RPMI8226 (cell line): Measurements from ENCODE around the gene SLC12A6.
"Not testable (repeated sequence)": the region's sequence is repeated elsewhere in the genome, so short reads cannot be mapped to it uniquely, and the experiment has no call there.

Experiments used
- DNase-seq: peaks from one replicate; pipeline ENCODE4 v3.0.0-alpha.2; 2015

The SLC12A6 gene

DNA sequence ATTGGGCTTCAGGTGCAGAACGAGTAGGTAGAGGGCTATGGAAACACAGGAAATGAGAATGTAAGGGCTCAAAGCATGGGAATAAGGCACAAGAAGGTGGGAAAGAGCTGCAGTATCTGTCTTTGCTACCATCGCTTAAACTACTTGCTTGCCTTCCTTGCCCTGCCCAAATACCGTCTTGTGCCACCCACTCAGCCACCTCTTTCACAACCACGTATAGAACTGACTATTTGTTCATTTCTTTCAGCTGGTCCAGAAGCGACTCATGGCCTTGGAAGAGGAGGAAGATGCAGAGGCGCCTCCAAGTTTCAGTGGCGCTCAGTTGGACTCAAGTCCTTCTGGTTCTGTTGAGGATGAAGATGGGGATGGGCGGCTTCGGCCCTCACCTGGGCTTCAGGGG, 17.7 kb upstream of the SLC12A6 start:
- DNase-seq, result no peak

DNA sequence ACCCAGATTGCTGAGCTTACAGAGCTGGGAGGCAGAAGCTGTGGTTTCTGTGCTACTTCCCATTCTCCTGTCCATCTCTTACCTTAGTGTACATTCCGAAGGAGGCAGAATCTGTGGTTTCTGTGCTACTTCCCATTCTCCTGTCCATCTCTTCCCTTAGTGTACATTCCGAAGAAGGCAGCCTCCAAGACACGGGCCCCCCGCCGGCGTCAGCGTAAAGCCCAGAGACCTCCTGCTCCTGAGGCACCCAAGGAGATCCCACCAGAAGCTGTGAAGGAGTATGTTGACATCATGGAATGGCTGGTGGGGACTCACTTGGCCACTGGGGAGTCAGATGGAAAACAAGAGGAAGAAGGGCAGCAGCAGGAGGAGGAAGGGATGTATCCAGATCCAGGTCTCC, 16.7 kb upstream of the SLC12A6 start:
- DNase-seq, result no peak

DNA sequence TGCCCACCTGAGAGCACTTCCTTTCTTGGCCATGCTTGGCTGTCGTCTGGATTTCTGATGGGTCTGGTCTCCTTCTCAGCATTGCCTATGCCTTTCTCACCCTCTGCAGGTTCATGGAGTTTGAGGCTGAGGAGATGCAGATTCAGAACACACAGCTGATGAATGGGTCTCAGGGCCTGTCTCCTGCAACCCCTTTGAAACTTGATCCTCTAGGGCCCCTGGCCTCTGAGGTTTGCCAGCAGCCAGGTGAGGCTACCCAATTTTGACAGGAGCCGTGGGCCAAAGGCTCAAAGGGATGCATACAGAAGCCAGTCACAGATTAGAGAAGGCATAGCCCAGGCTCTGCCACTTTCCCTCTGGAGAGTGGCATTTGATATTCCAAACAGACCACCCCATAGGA, 16.0 kb upstream of the SLC12A6 start:
- no peak for DNase-seq

DNA sequence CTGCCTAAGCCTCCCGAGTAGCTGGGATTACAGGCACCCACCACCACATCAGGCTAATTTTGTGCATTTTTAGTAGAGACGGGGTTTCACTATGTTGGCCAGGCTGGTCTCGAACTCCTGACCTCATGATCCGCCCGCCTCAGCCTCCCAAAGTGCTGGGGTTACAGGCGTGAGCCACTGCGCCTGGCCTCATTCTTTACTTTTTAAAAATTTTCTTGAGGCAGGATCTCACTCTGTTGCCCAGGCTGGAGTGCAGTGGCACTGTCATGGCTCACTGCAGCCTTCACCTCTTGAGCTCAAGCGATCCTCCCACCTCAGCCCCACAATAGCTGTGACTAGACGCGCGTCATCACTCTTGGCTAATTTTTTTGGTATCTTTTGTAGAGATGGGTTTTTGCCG, 15.4 kb upstream of the SLC12A6 start:
- not testable (repeated sequence) for DNase-seq

DNA sequence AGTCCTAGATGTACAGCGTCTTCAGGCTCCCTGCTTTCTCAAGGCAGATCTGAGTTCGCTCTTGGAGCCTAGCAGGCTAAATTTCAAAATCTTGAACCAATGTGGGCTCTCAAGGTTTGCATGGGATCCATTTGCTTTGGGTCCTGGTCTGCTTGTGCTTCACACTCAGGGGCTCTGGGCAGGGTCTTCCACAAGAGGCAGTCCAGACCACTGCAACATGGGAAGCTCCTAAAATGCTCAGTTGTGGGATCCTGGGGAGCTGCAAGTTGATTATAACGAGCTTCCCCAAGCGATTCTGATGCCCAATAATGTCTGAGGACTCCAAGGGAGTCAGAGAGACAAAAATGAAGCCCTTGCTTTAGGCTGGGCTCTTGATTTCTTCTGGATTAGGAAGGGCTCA, 12.2 kb upstream of the SLC12A6 start:
- no peak for DNase-seq

DNA sequence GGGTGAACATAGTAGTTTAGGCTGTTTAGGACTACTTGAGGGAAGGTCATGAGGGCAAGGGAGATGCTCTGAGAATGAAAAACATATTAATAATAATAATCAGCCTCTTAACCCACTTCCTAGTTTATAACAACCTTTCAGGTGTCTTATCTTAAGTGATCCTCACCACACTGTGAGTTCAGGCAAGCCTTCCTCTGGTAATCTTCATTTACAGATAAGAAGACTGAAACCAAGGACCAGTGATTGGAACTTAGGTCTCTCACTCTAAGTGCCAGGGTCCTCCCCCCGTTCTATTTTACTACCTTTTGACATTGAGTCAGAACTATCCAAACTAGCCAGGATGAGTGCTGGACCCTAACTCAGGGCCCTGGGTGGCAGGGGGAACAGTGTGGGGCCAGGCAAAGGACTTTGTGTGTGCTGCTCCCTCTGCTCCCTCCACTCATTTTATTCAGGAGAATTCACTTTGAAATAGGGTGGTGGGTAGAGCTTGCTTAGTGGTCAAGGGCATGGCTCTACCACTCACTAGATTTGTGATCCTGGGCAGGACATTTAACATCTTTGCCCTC, 11.2 kb upstream of the SLC12A6 start:
- no peak for DNase-seq

DNA sequence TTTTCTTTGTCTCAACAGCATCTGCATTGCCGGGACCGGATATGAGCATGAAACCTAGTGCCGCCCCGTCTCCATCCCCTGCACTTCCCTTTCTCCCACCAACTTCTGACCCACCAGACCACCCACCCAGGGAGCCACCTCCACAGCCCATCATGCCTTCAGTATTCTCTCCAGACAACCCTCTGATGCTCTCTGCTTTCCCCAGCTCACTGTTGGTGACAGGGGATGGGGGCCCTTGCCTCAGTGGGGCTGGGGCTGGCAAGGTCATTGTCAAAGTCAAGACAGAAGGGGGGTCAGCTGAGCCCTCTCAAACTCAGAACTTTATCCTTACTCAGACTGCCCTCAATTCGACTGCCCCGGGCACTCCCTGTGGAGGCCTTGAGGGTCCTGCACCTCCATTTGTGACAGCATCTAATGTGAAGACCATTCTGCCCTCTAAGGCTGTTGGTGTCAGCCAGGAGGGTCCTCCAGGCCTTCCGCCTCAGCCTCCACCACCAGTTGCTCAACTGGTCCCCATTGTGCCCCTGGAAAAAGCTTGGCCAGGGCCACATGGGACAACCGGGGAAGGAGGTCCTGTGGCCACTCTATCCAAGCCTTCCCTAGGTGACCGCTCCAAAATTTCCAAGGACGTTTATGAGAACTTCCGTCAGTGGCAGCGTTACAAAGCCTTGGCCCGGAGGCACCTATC, 10.5 kb upstream of the SLC12A6 start:
- DNase-seq, result no peak

DNA sequence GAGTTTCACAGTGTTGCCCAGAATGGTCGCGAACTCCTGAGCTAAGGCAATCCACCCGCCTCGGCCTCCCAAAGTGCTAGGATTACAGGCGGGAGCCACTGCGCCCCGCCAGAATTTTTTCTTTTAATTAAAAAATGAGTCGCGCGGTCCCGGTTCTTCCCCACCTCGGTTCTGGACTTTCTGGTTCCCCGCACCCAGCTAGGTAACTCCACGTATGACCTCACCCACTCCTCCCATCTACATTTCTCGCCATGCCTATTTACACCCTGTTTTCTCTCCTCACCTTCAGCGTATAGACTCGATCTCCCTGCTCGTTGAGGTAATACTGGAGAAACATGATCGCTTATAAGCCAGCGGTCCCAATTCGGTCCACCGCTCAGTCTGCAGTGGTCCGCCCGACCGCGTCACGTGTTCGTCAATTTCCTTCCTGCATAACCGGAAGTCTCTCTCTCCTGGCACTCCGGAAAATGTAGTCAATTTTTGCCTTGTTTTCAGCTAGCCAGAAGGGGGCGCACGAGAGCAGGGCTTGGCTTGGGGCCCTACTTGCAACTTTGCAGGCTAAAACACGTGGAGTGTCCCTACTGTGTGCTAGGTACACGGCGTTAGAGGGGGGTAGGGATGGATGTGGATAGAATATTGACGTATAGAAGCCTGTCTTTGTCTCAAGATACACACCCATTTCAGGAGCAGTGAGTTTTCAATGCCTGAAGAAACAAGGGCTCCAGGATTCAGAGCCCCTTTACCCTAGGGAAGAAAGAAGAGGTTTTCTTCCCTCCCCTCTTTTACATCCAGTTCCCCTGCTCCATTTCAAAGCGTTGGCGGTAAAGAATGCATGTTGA, 5.4 kb upstream of the SLC12A6 start, which contains the start of the genes NOP10 and NUTM1:
NOP10 (minus strand) TSS at position 400 of the 839 bp plus-strand sequence; CDS start at position 337, 63 bp downstream.
NUTM1 (plus strand) TSS at position 579 of the 839 bp plus-strand sequence. CDS start 382 bp downstream, outside the sequence.
- peak; percentile 85 for DNase-seq

DNA sequence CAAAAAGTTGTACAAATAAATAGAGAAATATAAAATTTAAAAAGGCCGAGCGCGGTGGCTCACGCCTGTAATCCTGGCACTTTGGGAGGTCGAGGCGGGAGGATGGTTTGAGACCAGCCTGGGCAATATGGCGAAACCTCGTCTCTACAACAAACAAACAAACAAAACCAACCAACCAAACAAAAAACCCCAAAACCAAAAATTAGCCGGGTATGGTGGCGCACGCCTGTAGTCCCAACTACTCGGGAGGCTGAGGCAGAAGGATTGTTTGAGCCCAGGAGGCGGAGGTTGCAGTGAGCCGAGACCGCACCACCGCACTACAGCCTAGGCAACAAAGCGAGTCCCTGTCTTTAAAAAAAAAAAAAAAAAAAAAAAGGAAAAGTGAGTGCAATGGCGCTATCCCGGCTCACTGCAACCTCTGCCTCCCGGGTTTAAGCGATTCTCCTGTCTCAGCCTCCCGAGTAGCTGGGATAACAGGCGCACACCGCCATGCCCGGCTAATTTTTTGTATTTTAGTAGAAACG, 4.7 kb upstream of the SLC12A6 start:
- DNase-seq, result not testable (repeated sequence)

DNA sequence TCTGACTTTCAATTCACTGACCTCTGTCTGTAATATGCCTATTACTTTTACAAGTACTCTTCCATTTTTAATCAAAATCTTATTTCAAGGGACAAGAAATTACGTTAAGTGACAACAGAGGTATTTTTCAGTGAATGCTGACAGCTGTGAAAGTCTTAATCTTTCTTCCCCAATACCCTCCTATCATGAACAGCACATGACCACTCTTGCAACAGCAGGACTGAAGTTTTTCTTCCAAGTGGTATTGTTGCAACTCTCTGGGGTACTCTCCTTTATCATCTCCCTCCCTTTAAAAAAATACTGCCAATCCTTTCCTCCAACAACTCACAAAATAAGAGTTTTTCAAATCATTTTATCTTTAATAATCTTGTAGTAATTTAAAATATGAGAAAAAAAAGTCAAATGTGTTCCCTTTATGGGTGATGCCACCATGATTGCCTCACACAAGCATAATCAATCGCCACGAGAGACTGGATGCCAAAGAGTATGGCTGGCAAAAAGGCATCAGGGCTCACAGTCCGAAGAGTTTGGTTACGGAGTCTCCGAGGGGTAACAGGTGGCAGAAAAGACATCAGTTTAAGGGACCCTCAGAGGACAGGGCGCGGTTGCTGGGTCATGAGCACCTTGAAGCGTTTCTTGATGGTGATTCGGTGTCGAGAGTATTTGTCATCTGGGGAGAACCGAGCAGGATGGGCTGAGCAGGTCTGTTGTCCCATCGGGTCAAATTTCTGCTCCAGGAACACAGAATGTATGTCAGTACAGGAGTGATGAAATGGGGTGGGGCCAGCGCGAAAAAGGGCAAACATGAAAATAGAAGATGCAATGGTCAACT, 4.0 kb upstream of the SLC12A6 start:
- no peak for DNase-seq

DNA sequence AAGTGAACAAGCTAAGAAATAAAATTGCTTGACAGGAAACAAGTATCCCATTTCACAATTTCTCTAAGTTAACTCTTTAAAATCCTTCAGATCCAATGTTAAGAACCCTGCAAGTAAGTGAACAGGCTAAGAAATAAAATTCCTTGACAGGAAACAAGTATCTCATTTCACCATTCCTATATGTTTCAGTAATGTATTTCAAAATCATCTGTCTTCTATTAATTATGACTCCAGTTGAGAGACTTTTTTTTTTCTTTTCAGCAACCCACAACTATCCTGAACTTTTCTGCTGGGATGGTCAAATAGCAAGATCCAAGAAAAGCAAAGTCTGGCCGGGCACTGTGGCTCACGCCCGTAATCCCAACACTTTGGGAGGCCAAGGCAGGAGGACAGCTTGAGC, 2.4 kb upstream of the SLC12A6 start:
- DNase-seq, result no peak

DNA sequence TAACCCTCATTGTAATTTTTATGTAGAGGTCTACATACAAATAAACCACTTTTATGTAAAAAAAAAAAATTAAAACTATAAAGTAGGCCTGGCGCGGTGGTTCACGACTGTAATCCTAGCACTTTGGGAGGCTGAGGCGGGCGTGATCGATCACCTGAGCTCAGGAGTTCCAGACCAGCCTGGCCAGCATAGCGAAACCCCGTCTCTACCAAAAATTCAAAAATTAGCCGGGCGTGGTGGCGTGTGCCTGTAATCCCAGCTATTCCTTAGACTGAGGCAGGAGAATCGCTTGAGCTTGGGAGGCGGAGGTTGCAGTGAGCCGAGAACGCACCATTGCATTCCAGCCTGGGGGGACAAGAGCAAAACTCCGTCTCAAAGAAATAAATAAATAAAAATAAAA, 766 bp upstream of the SLC12A6 start:
- DNase-seq, result no peak

DNA sequence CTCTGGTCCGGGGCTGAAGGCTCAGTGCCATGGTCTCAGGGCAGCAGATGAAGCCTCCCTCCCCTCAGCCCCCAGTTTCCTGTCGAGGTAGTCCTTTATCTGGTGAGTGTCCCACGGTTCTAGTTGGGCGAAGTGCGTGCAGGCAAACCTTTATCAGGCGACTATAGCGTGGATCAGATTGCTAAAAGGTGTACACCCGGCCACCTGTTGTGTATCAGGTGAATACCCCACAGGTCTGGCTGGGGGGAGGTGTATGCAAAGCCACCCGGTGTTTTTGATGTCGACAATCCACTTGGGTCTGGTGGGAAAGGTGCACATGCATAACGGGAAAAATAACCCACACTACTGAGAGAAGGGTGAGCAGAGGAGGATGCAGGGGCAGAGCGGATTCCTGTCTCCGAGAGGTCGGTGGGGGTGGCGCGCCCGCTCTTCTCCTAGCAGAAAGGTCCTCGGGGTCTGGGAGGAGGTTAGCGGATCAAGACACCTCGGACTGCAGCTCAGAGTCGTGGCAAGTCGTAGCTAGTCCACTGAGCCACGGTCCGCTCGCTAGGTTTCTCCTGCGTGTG, 507 bp downstream of the SLC12A6 start:
- DNase-seq, result peak; percentile 14

DNA sequence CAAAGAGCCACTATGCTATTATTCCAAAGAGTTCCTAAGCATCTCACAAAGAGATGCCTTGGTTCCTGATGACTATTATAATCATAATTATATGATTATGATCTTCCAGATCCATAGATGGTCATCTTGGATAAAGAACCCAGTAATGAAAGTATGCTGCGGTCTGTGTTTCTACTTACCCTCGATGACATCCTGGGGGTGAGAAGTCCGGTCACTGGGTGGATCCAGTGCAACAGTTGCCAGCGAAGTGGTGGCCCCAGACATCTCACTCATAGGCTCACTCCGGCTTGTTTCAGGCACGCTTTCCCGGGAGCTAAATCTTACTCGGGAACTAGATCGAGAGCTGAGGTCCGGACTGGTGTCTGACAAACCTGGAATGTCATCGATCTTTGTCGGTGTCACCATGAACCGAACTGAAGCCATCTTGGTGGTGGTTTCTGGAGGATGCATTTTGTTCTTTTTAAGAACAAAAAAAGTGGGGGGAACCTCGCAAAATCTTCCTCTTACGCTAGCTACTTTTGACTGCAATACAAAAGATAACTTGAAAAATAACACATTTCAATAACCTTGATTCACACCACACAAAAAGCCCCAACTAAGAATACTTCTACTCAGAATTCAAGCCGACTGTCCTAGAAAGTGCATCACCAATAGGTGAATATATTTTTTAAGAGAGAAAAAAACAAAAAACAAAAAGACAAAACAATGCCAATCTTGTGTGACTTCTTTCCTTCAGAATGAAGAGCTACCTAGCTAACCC, 1.2 kb downstream of the SLC12A6 start:
- DNase-seq, result no peak

DNA sequence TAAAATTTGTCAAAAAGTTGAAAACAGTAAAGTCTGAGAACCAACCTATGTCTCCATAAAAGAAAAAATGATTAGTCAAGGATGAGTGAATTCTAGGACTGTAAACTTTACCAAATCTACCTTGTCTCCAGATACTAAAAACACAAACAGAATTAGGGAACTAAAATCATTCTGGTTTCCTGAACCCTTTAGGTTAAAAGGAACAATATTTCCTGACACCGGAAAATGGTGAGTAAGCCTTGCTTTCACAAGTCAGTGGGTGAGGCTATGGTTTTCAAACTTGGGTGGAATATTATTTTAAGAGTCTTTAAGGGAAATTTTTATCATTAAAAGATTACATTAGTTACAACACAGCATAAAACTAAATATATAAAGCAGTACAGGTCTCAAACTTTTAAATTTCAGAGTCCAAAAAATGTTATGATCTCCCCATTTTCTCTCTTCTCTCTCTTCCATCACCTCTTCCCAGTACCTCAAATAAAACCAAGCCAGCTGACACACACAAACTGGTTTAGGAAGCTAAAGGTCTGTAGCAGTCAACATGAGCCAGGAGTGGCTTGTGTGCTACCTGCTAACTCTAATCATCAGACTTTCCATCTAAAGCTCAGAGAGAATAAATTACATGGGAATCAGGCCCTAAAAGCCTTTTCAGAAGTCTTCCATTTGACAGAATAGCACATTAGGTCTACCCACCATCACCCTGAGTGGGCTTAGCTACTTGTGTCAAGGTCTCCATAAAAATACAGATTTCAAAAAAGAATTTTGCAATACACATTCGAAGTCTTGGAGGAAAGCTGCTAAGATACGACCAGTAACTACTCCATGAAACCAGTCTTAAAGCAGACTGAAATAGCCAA, 2.2 kb downstream of the SLC12A6 start:
- DNase-seq, result peak; percentile 25

DNA sequence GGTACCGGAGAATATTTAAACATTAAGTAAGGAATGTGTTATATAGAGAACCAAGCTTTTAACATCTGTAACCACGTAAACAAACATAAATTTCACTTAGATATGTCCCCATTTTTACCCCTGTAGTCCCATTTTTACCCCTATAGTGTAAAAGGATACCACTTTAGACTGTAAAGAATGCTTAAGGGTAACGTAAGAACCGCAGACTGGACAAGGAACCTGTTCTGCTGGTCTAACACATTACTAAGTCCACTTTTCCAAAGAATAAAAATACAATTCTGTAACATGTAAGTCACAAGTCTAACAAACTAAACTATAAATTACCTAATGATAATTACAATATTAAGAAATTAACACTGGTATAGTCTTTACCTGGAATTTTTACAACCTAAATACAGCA, 2.9 kb downstream of the SLC12A6 start:
- no peak for DNase-seq

DNA sequence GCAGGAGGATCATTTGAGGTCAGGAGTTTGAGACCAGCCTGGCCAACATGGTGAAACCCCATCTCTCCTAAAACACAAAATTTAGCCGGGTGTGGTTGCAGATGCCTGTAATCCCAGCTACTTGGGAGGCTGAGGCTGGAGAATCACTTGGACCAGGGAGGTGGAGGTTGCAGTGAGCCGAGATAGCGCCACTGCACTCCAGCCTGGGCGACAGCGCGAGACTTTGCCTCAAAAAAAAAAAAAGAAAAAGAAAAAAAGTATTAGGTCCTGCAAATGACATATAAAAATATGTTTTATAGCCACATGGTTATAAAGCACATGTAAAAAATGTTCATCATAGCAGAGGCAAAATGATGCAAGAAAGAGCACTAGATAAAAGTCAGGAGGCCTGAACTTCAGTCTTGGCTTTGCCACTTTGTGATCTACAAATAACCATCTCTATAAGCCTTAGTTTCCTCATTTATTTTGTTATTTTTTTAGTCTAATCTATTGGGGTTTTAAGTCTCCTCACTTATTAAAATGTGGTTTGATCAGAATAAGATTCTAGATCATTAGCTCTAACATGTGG, 4.9 kb downstream of the SLC12A6 start:
- DNase-seq, result no peak

DNA sequence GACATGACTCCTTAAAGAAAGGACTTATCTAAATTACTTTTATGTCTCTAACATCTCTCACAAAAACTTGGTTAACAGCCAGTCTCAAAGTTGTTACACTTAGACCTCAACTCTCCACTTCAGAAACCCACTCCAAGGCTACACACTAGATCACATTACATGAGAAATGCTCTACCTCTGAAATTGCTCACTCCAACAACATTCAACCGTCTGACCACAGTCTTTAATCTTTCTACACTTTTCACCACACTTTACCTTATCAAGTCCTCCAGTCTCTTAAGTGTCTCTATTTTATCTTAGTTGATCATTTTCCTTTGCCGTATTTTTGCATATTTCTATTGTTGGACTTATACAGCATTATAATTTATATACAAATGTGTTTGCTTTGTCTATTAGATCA, 5.8 kb downstream of the SLC12A6 start:
- DNase-seq, result no peak

DNA sequence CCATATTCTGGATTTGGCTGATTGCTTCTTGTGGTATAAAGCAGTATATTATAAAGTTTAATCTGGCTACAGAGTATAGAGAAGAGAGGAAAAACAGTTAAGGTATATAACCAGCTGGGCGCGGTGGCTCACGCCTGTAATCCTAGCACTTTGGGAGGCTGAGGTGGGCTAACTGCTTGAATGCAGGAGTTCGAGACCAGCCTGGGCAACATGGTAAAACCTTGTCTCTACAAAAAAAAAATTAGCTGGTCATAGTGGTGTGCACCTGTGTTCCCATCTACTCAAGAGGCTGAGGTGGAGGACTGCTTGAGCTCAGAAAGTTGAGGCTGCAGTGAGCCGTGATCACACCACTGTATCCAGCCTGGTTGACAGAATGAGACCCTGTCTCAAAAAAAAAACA, 7.3 kb downstream of the SLC12A6 start:
- DNase-seq, result no peak

DNA sequence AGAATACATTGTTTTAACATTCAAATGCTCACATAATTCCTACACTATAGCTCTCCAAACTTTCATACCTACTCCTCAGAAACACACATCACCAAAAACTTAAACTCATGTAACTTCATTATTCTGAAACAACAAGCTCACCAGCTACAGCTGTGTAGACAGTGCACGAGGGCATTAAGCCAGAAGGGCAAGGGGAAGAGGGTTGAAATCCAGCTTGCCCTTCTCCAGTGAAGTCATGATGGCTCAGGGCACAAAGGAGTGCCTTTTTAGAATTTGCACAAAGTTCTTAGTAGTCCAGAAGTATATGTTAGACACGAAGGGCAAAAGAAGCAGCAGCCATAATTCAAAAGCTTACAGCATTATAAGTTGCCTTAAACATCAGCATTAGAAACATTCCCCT, 8.6 kb downstream of the SLC12A6 start:
- no peak for DNase-seq
